NOMO-1 (cell line): ENCODE results near the gene SEC14L5.

Experiments used
- DNase-seq, 2 experiments: peaks; one replicate each; lab custom pipeline; 2025; ENCODE audit not compliant: unreplicated experiment in 2 of 2; lab: John Stamatoyannopoulos, UW

SEC14L5 gene

DNA sequence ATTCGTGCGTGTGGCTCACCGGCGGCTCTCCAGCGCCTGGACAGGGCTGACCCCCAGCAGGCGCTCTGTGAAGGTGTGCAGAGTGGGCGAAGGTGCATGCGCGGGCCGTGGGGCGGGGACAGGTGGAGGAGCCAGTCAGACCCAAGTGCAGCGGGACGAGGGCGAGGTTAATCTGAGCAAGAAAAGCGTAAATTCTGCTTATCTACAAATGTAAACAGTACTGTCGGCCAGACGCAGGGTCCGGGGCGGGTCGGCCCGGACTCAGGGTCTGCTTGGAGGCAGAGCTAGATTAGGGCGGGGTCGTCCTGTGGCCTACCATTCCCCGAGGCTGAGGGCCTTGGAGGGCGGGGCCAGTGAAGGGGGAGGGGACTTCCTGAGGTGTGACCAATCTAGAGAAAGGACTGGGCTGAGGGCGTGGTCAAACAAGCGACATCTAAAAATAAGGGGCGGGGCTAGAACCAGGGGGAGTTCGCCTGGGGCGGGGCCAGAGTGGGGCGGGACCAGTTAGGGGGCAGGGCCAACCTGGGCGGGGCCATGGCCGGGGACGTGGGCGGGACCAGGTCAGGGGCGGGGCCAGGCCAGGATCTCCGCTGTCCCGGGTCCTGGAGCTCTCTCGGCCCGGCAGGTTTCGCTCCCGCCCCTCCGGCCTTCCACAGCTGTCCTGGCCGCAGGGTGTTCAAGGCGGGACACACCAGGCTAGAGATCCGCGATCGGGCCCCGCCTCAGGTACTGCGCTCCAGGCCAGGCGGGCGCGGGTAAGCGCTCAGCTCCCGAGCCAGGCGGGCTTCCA, at the start of gene SEC14L5:
SEC14L5 (plus strand) TSS at position 611 of the 790 bp plus-strand sequence. CDS start 994 bp downstream, outside the sequence.
- peak; percentile 82 to 92 for DNase-seq

DNA sequence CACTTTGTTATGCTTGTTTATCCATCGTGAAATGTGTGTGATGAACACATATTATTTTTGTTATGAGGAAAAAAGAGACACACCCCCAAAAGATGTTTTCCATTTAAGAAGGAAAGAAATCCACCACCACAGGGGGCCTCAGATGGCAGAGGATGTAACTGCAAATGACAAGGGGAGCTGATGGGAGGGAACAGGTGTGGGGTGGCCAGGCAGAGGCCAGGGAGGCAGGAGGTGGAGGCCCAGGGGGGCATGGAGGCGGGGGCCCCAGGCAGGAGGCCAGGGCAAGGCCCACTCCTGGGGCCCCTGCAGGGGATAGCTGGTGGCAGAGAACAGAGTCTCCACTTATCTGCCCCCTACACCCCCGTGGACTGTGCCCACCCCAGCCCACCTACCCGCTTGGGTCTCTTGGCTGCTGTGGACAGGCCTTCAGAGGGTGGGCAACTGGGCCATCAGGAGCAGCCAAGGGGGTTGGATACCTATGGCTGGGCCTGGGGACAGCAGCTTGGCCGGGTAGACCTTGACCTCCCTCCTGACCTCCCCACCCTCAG, 49.2 kb upstream of the SEC14L5 start:
- DNase-seq, result no peak

DNA sequence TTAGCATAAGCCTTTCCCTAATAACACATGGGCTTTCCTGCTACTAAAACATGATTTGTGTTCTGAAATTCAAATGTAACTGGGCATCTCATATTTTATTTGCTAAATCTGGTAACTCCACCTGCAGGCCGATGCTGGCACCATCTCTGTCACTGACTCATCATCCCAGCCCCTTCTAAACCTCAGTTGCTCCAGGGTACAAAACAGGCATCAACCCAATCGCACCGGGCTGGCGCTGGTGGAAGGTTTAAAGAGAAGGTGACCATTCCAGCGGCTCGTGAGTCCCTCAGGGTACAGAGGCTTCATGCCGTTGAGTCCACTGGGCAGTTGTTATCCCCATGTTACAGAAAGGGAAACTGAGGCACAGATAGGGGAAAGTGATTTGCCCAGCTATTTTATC, 48.3 kb upstream of the SEC14L5 start:
- no peak for DNase-seq

DNA sequence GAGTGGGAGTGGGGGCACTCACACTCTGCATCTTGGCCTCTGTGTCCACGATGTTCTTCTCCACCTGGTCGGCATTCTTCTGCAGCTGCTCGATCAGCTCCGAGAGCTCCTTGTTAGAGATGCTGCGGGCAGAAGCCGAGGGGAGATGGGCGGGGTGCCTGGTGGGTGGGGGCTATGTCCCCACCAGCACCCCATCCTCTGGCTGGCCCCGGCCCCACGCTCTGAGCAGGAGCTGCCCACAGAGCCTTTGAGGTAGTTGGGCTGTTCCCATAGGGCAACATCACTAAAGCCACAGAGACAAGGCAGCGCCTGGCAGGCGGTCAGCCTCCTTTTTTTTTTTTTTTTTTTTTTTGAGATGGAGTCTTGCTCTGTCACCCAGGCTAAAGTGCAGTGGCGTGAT, 47.3 kb upstream of the SEC14L5 start:
- no peak for DNase-seq

DNA sequence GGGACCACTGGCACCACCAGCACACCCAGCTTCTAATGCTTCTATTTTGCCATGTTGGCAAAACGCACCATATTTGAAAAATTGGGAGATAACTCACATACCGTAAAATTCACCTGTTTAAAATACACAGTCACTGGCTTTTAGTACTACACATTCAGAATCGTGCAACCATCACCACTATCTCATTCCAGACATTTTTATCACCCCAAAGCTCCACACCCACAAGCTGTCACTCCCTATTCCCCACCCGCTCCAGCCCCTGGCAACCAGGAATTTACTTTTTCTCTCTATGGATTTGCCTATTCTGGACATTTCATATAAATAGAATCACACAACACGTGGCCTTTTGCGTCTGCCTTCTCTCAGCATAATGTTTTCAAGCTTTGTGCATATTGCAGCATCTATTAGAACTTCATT, 46.2 kb upstream of the SEC14L5 start:
- DNase-seq, result no peak

DNA sequence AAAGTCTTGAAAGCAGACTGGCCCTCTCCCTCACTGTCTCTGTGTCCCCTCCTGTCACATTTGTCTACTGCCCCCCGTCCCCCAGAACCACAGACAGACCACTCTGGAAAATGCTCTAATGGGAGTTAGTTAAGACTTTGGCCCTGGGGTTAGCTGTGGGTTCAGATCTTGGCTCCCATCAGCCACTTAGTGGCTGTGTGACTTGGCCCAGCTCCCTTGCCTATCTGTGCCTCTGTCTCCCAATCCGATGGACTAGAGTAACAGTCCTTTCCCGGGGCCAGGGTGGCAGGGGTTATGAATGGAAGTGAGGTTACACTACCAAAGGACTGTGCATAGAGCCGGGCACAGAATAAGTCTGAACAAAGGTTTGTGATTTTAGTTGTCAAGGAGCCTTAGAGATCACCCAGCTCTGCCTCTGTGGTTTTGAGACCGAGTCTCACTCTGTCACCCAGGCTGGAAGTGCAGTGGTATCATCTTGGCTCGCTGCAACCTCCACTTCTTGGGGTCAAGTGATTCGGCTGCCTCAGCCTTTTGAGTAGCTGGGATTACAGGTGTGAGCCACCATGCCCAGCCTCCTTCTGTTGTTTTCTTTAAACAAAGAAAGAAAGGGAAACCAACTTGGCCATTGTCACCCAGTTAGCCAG, 44.9 kb upstream of the SEC14L5 start:
- no peak for DNase-seq

DNA sequence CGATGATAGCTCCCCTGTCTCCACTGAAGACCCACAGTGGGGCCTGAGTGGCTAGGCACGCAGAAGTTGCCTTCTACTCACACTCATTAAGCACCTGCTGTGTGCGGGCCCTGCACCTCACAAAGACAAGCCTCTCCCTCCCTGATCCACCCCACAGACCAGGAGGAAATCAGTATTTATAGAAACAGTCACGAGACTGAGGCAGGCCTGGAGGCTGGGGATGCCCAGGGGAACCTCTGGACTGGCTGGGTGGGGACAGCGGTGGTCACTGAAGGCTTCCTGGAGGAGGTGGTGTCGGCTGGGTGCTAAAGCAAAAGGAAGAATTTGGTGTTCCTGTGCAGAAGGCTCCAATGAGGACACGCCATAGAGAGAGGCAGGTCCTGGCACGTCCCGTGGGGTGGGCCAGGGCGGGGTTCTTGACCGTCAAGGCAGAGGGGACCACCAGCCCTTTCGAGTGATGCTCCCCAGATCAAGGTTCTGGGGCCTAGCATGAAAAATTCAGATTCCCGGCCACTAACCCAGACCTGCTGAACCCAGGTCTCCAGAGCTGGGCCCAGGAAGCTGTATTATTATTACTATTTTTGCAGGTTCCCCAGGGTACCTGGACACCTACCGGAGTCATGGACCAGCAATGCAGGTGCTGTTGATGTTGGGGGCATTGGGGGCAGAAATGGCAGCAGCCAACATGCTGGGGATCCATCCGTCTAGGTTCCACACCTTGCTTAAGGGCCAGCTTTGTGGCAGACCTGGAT, 44.2 kb upstream of the SEC14L5 start:
- no peak for DNase-seq

DNA sequence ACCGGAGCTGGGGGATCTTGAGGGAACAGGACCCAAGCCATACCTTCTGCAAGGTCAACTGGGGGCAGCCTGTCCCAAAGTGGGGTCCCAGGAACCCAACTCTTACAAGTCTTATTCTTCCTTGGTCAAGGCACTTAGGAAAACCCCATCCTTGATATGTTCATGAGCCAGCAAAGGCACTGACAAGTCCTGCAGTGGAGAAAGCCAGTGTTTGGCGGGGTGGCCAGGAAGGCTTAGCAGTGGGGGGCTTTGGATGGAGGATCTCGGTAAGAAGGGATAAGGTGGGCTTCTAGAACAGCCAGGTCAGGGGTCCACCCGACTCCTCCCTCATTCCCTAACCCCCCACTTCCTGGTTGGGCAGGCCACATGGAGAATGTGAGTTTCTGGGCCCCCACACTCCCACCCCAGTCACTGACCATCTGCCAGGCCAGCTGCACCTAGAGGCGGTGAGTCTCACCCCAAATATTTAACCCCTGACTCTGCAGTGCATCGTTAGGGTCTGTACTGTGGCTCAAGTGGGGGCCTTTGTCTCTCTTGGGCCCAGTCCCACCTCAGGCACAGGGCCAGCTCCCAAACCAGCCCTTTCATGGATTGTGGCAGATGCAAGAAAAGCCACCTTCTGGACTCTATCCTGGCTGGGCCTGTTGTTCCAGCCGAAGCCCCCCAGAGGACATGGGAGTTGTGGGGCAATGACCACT, 43.5 kb upstream of the SEC14L5 start:
- no peak for DNase-seq

DNA sequence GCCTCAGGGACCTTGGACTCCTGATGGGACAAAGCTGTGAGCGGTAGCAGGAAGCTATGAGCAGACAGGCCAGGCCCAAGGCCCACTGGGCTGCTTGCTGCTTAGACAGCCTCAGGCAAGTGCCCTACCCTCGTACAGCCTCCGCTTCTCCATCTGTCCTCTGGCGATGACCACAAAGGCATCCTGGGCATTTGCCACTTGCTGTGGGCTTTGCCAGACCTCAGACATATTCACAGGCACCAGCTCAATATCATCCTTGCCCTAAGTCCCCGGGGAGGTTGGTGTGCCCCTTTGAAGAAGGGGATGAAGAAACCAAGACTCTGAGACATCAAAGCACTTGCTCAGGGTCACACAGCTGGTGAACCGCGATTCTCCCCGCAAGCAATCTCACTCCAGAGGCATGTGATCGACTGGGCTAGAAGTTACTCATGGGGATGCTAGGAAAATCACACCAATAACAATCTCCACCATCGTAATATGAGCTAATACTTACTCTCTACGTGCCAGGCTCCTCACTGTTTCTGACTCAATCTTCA, 42.8 kb upstream of the SEC14L5 start:
- DNase-seq, result no peak

DNA sequence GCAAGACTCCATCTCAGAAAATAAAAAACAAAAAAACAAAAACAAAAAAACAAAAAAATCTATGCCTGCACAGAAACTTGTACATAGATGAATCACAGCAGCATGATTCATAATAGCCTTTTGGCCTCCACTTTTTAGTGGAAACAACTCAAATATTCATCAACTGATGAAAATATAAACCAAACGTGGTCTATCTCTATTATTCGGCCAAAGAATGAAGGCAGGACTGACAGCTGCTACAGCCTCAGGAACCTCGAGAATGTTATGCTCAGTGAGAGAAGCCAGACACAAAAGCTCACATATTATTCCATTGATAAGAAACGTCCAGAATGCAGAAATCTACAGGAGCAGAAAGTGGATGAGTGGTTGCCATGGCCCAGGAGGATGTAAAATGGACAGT, 41.0 kb upstream of the SEC14L5 start:
- no peak for DNase-seq

DNA sequence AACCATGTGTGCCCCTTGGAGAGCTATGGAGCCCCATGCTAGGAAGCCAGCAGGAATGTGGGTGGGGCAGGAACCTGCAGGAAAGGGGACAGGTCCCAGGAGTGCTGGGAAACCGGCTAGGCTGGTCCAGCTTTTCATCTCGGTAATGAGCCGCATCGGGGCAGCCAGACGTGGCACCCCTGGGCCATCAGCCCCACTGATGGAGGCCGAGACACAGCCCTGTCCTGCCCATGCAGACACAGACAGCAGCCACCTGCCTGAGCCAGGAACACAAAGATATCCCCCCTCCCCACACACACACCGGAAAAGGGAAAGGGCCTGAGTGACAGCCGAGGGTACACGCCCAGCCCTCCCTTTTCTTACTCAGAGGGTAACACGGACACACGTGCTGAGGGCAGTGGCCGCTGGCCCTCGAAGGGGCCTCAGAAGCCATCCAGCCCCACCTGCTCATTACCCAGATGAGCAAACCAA, 39.3 kb upstream of the SEC14L5 start:
- no peak for DNase-seq

DNA sequence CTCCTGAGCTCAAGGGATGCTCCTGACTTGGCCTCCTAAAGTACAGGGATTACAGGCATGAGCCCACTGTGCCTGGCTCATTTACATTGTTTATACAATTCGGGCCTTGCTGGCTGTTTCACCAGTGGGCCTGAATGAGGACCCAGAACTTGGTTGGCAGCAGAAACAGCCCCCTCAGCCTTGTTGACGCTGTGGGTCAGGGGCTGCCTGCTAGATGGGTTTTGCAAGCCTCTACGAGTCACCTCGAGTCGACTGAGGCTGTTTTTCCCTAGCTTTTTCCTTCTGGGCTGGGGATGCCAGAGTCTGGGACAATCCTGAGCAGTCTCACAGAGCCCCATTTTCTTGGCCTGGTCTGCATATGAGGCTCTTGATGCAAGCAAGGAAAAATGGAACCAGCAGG, 37.3 kb upstream of the SEC14L5 start:
- no peak for DNase-seq

DNA sequence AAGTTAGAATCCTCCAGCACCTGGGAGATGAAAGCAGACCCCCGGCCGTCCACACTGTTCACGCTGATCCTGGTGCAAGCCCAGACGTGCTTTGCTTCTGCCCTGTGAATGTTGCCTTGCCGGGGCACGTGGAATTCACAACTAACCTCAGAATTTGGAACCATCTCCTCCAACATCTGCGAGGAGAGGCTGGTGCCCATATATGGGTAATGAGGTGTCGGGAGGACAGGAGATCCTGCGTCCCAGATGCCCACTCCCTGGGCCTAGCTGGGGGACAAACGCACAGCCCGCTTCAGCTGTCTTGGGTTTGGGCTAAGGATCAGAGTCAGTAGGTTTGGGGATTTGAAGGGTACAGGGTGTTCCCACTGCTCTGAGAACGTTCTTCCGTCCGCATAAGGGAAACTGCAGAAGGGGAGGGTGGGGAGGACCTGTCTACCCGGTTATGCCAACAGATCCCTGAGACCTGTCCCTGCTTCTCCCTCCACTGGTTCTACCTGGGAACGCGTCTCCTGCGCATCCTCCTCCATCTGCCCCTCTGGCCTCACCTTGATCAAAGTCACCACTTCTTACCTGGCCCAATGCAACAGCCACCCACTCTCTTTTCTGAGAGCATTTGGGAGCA, 35.3 kb upstream of the SEC14L5 start:
- no peak for DNase-seq

DNA sequence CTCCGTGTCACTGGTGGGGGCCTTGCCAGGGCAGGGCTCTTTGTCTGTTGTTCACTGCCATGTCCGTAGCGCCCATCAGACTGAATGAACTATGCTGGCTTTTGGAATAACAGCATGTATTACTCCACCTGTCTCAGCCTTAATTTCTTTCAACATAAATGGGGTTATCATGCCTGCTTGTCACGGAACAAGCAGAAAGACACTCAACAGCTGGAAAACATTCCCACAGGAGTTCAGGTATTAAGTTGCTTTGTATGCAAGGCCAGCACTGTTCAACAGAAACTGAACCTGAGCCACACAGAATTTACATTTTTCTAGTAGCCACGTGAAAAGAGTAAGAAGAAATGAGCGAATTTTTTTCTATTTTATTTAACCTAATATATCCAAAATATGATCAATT, 34.3 kb upstream of the SEC14L5 start:
- DNase-seq, result no peak

DNA sequence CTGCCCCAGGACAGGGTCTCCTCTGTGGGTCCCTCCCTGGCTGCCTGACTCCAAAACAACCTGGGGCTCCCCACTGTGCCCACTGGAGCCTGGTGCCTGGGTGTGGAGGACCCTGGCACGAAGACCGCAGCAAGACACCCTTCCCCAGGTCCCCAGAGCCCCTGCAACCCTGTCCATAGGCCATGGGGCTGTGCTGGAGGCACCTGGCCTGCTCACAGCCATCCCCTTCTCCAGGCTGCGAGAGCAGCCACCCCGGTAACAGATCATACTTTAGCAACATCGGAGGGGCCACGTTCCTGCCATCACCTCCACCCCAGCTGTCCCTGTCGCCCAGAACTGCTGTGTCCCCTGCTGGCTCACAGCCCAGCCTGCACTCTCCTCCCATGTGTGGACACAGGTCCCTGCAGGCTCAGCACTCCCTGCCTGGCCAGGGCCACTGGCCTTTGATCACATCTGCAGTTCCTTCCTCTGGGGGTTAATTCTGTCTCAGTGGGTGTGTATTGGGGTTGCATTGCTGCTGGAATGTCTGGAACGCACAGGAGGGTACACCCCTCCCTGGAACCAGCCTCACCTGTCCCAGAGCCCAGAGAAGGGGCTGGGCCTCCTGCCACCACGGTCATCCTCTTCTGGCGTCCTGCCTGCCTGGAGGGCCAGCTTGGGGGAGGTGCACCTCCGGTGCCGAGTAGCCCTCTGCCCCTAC, 33.4 kb upstream of the SEC14L5 start:
- no peak for DNase-seq

DNA sequence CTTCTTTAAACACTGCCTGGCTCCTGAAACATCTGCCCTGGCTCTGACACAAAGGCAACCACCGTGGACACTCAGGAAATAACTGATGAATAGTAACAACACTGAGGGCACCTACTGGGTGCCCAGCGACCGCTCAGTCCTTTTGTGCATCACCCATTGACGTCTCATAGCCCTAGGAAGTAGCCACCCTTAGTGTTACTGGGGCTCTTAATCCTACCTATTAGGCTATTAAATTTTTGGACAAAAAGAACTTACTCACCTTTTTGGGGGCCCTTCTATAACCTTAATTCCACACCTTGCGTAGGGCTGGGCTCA, 32.9 kb upstream of the SEC14L5 start:
- no peak for DNase-seq

DNA sequence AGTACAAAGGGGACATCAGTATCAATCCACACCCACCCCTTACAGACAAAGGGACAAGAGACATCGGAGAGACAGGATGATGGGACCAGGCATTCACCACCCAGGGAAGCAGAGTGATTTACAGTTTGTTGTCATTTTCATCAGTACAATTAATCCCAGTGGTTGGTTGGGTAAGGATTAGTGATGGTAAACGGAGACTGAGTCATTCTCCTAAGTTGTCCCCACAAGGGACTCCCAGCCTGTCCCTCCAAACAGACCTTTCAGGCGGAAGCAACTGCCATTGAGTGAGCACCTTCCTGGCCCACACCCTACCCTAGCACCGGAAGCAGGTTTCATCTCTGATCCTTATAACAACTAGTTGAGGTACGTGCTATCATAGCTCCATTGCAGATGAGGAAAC, 32.3 kb upstream of the SEC14L5 start:
- no peak for DNase-seq

DNA sequence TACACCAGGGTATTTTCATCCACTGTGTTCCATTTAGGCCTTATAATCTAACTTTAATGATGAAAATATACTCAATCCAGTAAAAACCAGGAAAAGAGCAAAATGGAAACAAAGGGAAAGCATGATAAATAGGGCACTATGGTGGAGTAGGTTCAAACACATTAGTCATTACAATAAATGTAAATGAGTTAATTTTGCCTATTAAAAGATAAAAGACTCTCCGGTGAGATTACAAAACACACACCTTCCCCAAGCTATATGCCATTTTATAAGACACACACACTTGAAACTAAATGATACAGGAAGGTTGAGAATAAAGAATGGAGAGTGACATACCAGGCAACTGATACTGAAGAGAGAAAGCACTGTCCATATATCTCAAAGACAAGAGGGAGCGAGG, 31.2 kb upstream of the SEC14L5 start:
- no peak for DNase-seq

DNA sequence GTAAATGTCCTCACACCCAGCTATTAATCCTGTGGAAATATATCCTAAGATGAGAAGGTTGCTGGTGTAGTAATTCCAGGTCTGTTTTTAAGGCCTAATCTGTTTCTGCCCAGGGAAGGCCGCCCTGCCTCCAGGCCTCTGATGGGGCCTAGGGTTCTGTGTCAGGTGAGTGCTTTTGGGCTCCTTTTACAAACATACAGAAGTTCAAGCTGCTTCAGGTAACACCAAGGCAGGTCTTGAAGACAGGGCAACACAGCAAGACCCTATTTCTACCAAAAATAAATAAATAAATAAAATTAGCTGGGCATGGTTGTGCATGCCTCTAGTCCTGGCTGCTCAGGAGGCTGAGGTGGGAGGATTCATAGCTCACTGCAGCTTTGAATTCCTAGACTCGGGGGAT, 30.5 kb upstream of the SEC14L5 start:
- no peak for DNase-seq

DNA sequence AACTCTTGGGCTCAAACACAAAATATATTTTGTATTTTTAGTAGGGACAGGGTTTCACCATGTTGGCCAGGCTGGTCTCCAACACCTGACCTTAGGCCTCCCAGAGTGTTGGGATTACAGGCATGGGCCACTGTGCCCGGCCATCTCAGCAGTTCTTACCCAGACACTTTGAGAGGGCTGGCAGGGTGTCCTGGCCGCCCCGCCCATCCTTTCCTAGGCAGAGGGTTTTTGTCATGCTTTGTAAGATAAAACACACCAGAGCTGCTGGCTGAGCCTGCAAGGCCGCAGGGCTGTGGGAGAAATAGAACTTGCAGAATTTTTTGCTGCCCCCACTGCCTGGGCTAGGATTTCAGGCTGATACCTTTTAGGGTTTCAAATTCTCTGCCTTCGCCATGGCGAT, 29.9 kb upstream of the SEC14L5 start:
- no peak for DNase-seq
